MV-4-11 (cell line): Measurements from ENCODE around the gene NFXL1.
A peak's percentile ranks its signal among the peaks of the same experiment; 100 is the strongest.
"Not testable (repeated sequence)": the region's sequence is repeated elsewhere in the genome, so short reads cannot be mapped to it uniquely, and the experiment has no call there.

Experiments
- DNase-seq: peaks from one replicate; lab custom pipeline; 2025; lab: John Stamatoyannopoulos, UW

NFXL1 gene

GRCh38 chr4:47914220-47914925 is at the start of gene NFXL1:
Gene NFXL1, minus strand, starts transcription at chr4:47914583. Its CDS starts 380 bp downstream, at chr4:47914203.
- peak; percentile 98 for DNase-seq

DNA sequence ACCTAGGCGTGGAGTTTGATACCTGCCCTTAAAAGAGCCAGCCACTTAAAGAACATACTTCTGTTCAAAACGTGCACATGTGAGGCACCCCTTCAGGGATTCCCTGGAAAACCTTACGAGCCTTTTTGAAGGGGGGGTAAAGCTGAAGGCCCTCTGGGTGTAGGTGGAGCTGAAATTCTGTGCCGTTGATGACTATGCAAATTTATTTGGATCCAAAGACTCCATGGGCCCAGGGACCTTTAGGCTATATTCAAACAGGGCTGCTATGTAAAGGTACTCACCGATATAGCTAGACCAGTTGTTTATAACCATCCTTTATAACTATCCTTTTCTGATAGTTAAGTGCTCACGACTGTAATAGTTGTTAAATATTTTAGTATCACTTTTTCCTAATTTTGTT is 40.3 kb upstream of the NFXL1 start:
- DNase-seq, result no peak

GRCh38 chr4:47954245-47954644 is 39.9 kb upstream of the NFXL1 start:
- DNase-seq, result no peak

DNA sequence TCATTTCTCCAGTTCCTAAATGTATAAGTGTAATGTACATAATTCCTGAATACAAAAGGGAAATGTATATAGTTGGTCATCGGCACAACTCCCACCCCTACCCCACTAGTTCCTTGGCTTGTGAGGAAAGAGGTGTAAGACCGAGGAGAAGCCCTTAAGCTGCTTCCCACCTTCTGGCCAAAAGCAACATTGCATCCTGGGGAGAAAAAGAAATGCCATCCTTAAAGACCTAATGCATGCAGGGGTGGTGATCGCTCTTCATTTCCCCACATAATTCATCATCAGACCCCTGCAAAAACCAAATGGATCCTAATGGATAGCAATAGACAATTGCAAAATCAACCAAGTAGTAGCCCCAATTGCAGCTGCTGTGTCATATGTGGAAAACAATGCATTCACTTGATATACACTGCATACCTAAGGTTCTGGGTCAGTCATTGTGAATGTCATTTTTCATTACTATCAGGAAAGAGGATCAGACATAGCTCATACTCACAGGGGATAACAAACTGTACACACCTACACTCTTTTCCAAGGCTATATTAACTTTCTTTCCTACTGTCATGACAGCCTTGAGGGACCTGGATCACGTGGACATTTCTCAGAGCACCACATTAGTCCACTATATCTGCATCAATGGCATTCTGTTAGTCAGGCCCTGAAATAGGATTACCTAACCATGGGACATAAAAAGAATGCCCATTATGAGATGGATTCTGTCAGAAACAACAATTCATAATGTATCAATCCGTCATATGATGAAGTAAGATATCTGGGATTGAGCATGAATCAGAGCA is 31.7 kb upstream of the NFXL1 start:
- no peak for DNase-seq

DNA sequence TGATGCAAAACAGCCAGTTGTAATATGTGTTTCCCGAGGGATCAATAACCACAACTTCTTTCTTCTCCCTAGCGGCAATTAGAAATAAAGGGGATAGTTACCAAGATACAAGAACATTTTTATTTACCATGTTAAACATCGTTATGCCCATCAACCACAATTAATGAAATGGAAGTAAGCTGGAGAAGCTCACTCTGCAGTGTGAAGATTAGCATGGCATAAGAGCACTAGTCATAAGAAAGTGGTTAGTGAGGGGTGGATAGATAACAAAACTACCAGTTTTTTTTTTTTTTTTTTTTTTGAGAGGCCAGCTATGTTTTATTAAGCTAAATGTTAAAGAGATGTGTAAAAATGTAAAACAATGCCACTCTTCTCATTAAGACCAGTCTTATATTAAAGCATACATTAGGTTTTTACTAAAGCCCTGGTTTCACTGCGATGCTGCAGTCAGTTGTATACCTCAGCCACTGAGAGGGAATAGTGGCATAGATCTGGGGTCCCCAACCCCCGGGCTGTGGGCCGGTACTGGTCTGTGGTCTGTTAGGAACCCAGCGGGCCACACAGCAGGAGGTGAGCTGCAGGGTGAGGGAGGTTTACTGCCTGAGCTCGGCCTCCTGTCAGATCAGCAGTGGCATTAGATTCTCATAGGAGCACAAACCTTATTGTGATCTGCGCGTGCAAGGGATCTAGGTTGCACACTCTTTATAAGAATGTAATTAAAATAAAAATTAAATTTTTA is 27.9 kb upstream of the NFXL1 start:
- no peak for DNase-seq

DNA sequence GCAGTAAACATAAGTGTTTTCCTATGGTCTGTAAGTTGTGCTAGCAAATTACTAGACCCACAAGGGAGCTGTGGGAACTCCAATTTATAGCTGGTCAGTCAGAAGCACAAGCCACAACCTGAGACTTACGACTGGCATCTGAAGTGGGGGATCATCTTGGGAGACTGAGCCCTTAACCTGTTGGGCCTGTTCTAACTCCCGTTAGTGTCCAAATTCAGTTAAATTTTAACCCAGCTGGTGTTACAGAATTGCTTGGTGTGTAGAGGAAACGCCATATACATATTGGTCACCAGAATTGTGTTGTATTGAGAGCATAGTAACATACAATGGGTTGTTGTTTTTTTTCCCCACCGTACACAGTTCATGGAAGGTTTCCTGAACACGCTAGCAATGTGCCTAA is 25.1 kb upstream of the NFXL1 start:
- DNase-seq, result no peak

- DNase-seq, result no peak
These were observed 22.0 kb upstream of the NFXL1 start for GRCh38 chr4:47936336-47936735.

GRCh38 chr4:47933840-47934239 is 19.5 kb upstream of the NFXL1 start:
- DNase-seq, result peak; percentile 56

GRCh38 chr4:47930971-47931804 is 16.8 kb upstream of the NFXL1 start:
- DNase-seq, result no peak

DNA sequence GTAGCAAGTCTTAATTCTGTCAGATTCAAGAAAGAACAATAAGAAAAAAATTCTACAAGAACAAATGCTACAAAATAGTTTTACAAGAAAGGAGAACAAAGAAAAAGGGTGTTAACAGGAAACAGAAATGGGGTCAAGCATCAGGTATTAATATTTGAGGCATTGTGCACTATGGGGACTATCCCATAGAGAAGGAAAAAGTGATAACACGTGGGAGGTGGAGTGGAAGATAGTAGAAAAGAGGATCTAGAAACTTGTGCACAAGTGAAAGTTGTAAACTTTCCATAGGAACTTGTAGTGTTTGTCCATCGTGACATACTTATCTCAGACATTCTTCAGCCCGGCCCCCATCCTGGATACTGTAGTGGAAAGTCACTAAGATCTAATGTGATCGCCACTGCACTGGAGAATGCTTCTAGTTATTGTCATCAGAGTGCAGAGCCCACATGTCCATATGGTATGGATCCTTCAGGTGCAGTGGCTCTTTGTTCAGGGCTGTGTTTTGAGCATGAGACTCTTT is 15.4 kb upstream of the NFXL1 start:
- peak; percentile 66 for DNase-seq

GRCh38 chr4:47926667-47927258 is 12.4 kb upstream of the NFXL1 start:
- peak; percentile 38 for DNase-seq

DNA sequence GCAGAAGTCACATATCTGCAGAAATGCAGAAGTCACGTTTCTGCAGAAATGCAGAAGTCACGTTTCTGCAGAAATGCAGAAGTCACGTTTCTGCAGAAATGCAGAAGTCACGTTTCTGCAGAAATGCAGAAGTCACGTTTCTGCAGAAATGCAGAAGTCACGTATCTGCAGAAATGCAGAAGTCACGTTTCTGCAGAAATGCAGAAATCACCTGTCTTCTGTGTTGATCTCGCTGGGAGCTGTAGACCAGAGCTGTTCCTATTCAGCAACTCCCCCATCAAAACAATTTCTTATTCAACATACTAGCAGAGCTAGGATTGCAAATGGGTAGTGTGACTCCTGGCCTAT is 8.9 kb upstream of the NFXL1 start:
- DNase-seq, result peak; percentile 70

GRCh38 chr4:47922436-47923260 is 8.3 kb upstream of the NFXL1 start:
- not testable (repeated sequence) for DNase-seq

- not testable (repeated sequence) for DNase-seq
These were observed 2.8 kb upstream of the NFXL1 start for GRCh38 chr4:47917163-47917562.

DNA sequence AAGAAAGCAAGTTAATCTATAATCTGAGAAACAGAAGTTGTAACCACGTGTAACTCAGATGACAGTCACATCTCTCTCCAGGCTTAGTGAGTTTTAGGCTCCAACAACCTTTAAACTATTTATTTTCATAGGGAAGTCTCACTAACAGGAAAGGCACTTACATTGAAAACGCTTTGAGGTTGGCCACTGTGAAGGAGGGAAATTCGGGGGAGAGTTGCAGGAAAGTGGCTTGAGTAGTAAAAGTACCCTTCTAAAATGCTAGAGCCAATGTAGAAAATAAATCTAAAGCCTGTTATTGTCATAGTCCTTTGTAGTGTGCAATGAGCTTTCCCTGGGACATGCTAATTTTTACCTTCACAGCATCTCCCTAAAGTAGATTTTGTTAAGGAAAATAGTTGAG is 995 bp upstream of the NFXL1 start:
- DNase-seq, result peak; percentile 13

DNA sequence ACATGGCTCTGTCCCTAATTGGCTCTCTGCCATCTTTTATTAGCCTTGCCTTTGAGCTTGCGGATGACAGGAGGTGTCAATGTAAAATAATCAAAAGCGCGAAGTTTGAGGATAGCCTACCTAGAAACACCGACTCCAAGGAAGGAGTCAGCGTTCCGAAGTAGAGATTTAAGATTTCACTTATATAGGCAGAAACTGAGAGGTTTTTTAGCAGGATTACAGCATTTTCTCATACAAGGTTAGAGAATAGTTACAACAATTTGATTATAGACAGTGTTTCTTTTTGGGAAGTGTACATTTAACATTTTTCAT is 499 bp upstream of the NFXL1 start:
- DNase-seq, result no peak

- DNase-seq, result no peak
These were observed 543 bp downstream of the NFXL1 start for GRCh38 chr4:47913861-47914219.

- DNase-seq, result no peak
These were observed 1.1 kb downstream of the NFXL1 start for GRCh38 chr4:47913330-47913729.

DNA sequence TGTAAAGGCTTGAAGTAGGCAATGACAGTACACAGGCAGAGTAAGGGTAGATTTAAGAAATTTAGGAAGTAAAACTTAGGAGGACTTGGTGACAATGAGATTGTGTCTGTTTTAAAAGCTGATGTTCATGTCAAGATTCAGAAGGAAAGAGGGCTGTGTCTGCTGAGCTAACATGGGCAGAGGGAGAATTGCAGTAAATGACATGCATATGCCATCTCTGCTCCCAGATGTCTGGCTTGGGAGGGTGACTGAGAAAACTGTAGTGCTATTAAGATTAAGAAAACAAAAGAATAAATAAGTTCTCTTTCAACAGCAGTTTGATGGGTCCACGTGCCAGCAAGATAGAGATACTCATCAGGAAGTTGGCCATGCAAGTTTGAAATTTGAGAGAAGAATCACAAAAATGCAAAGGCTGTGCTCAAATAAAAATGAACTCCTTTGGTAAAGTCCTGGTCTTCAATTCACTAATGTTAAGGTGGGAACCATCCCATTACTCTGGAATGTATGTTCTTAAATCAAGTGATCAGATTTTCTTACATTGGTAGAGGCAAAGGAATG is 7.2 kb downstream of the NFXL1 start:
- DNase-seq, result peak; percentile 59

GRCh38 chr4:47899639-47900038 is 14.7 kb downstream of the NFXL1 start:
- no peak for DNase-seq
